Fibroblast of the aortic adventitia (primary cell): ENCODE results near the gene CD247. TPM values are rescaled to one million over a fixed set of nuclear protein-coding genes. Genes with fewer than 3 reads are reported as not detected.

Source experiments
- DNase-seq: peaks from one replicate; pipeline ENCODE4 v3.0.0-alpha.2; 2010; ENCODE audit warnings: low read depth
- H3K4me3 ChIP-seq: 2 replicates; pipeline ENCODE4 v1.5.1; 2011; ENCODE audit warnings: low read depth, mild to moderate bottlenecking, control low read depth, low read length, moderate library complexity
- CTCF ChIP-seq: IDR thresholded peaks from 2 replicates; pipeline ENCODE4 v1.5.1; 2011; ENCODE audit warnings: mild to moderate bottlenecking, low read length, control low read depth, inconsistent platforms; ENCODE audit not compliant: insufficient read depth
- total RNA-seq: library from RNA; depleted of rRNA; stranded (reverse); fragments of >200 nt; gene quantifications from 2 replicates; pipeline ENCODE4 v1.2.3, GENCODE V29; 2012; ENCODE audit warnings: low replicate concordance

Gene CD247
- 0.16 and 0.18 TPM in 2 replicates for total RNA-seq

- DNase-seq, result no peak
- no peak within 1 kb of the TSS for H3K4me3 ChIP-seq
- no peak for TF ChIP-seq CTCF
Measured at GRCh38 chr1:167518331-167518700, at the start of gene CD247. Gene CD247 (minus strand): TSS chr1:167518529. CDS start chr1:167518465, 64 bp downstream.

- DNase-seq, result no peak
- no peak overlapping the region for H3K4me3 ChIP-seq
- no peak for TF ChIP-seq CTCF
Measured at GRCh38 chr1:167567663-167568062, 49.3 kb upstream of the CD247 start.

GRCh38 chr1:167566766-167567165, 48.4 kb upstream of the CD247 start:
- no peak overlapping the region for H3K4me3 ChIP-seq
- no peak for TF ChIP-seq CTCF
- DNase-seq, result no peak

- H3K4me3 ChIP-seq, result no peak overlapping the region
- no peak for TF ChIP-seq CTCF
- DNase-seq, result no peak
Measured at GRCh38 chr1:167565922-167566321, 47.6 kb upstream of the CD247 start.

GRCh38 chr1:167564612-167565270, 46.4 kb upstream of the CD247 start:
- TF ChIP-seq CTCF, result no peak
- no peak overlapping the region for H3K4me3 ChIP-seq
- DNase-seq, result peak; percentile 27

GRCh38 chr1:167563579-167564246, 45.4 kb upstream of the CD247 start:
- no peak for TF ChIP-seq CTCF
- no peak for DNase-seq
- H3K4me3 ChIP-seq, result no peak overlapping the region

- DNase-seq, result peak; percentile 28
- H3K4me3 ChIP-seq, result no peak overlapping the region
Measured at GRCh38 chr1:167562702-167563101, 44.4 kb upstream of the CD247 start.

More at GRCh38 chr1:167562702-167563101, 44.4 kb upstream of the CD247 start:
- no peak for TF ChIP-seq CTCF
